GM12878 (cell line): ENCODE data around the gene SORBS2. TPM values are rescaled to one million over a fixed set of nuclear protein-coding genes. Genes with fewer than 3 reads are reported as not detected.

ENCODE experiments used
- ATAC-seq: fragments of 200-7000 bp; cut with Tn5 transposase; 3 replicates; pipeline ENCODE4 v1.9.1; 2020; ENCODE audit warnings: mild to moderate bottlenecking, moderate library complexity
- BruUV-seq: library from RNA; stranded (reverse); fragments of 400-500 nt; replicated peaks from 2 replicates; lab custom pipeline; 2021; lab: Mats Ljungman, UMichigan
- CTCF ChIA-PET: fragments of 300-600 bp; sonication (Branson Sonifier 250); formaldehyde crosslinking; extraction: SDS; loops from one replicate; lab custom pipeline; 2021; ENCODE audit warnings: inconsistent platforms; lab: Yijun Ruan, JAX
- POLR2A ChIA-PET: fragments of 350-600 bp; formaldehyde crosslinking; extraction: SDS; loops from one replicate; lab custom pipeline; 2021; ENCODE audit warnings: inconsistent platforms; lab: Charles Lee
- RAD21 ChIA-PET: fragments of 300-600 bp; sonication (Branson Sonifier 250); formaldehyde crosslinking; loops from one replicate; lab custom pipeline; 2023; ENCODE audit warnings: antibody characterized with exemption; ENCODE audit not compliant: unreplicated experiment; lab: Charles Lee
- SMC1A ChIA-PET: fragments of 300-600 bp; sonication (Branson Sonifier 250); formaldehyde crosslinking; loops from one replicate; lab custom pipeline; 2023; ENCODE audit not compliant: unreplicated experiment, uncharacterized antibody; lab: Charles Lee
- DNase-seq: peaks from one replicate; pipeline ENCODE4 v3.0.0-alpha.2; 2011; ENCODE audit warnings: low read depth, low spot score
- FAIRE-seq: peaks from 3 replicates; lab custom pipeline; 2011; peaks lifted over from hg19 to GRCh38; lab: Jason Lieb, UNC
- H2AFZ ChIP-seq: 2 replicates; pipeline ENCODE4 v1.6.0; 2011; ENCODE audit warnings: low read depth, low read length, control low read depth; ENCODE audit not compliant: control insufficient read depth
- H3K27ac ChIP-seq: 2 replicates; pipeline ENCODE4 v1.5.1; 2011; ENCODE audit warnings: control low read depth; ENCODE audit not compliant: control insufficient read depth, insufficient read depth
- H3K27me3 ChIP-seq, 2 experiments: replicated peaks in 1 of 2; 2 replicates each; pipeline versions ENCODE4 v1.6.0 to v1.6.1; 2011; ENCODE audit warnings: low read length in 1 of 2; ENCODE audit not compliant: control insufficient read depth in 2 of 2, insufficient read depth in 2 of 2
- H3K36me3 ChIP-seq, 2 experiments: 2 replicates each; pipeline ENCODE4 v1.5.1; 2011; ENCODE audit warnings: low read length in 1 of 2; ENCODE audit not compliant: control insufficient read depth in 2 of 2, insufficient read depth in 2 of 2
- H3K4me1 ChIP-seq: 2 replicates; pipeline ENCODE4 v1.6.1; 2011; ENCODE audit warnings: mild to moderate bottlenecking, low read length, moderate library complexity, mixed read lengths; ENCODE audit not compliant: control insufficient read depth, insufficient read depth
- H3K4me2 ChIP-seq: 2 replicates; pipeline ENCODE4 v1.6.0; 2011; ENCODE audit warnings: control low read depth; ENCODE audit not compliant: control insufficient read depth, insufficient read depth
- H3K4me3 ChIP-seq: fragments of 200-600 bp; sonication (generic); 2 replicates; pipeline ENCODE4 v1.5.1; 2016
- H3K79me2 ChIP-seq: 2 replicates; pipeline ENCODE4 v1.6.0; 2011; ENCODE audit warnings: low read length; ENCODE audit not compliant: control insufficient read depth, insufficient read depth
- H3K9ac ChIP-seq: 2 replicates; pipeline ENCODE4 v1.8.0; 2011; ENCODE audit warnings: low read length, control low read depth, mixed read lengths; ENCODE audit not compliant: control insufficient read depth, insufficient read depth
- H3K9me3 ChIP-seq: replicated peaks from 3 replicates; pipeline ENCODE4 v1.5.1; 2011; ENCODE audit warnings: mild to moderate bottlenecking, low read length; ENCODE audit not compliant: control insufficient read depth, insufficient read depth
- H4K20me1 ChIP-seq: 2 replicates; pipeline ENCODE4 v1.6.0; 2011; ENCODE audit not compliant: control insufficient read depth, insufficient read depth
- ATF7 ChIP-seq: fragments of 450-650 bp; IDR thresholded peaks from 2 replicates; pipeline ENCODE4 v1.6.1; 2016; ENCODE audit warnings: low read depth, mild to moderate bottlenecking
- BACH1 ChIP-seq: fragments of 450-650 bp; IDR thresholded peaks from 2 replicates; pipeline ENCODE4 v1.6.1; 2017; ENCODE audit warnings: mild to moderate bottlenecking, borderline replicate concordance
- EGR1 ChIP-seq, 2 experiments: IDR thresholded peaks; 1 replicate in 1 of 2; 2 replicates in 1 of 2; pipeline ENCODE4 v1.6.1; 2011 to 2012; ENCODE audit warnings: low read depth in 2 of 2, low read length in 2 of 2, borderline replicate concordance in 1 of 2, mild to moderate bottlenecking in 1 of 2, moderate library complexity in 1 of 2
- FOXK2 ChIP-seq: fragments of 450-650 bp; IDR thresholded peaks from 2 replicates; pipeline ENCODE4 v1.6.1; 2017; ENCODE audit warnings: mild to moderate bottlenecking, moderate library complexity
- IRF5 ChIP-seq: fragments of 450-650 bp; IDR thresholded peaks from 2 replicates; pipeline ENCODE4 v1.6.1; 2017; ENCODE audit warnings: borderline replicate concordance
- KLF5 ChIP-seq: fragments of 450-650 bp; IDR thresholded peaks from 2 replicates; pipeline ENCODE4 v1.6.1; 2014; ENCODE audit warnings: mild to moderate bottlenecking; ENCODE audit not compliant: partially characterized antibody
- MTA2 ChIP-seq: fragments of 450-650 bp; IDR thresholded peaks from 2 replicates; pipeline ENCODE4 v1.6.1; 2016; ENCODE audit warnings: low read depth, mild to moderate bottlenecking, moderate library complexity
- MYC ChIP-seq: IDR thresholded peaks from 2 replicates; pipeline ENCODE4 v1.6.1; 2011; ENCODE audit warnings: mild to moderate bottlenecking, low read length, moderate library complexity, inconsistent platforms; ENCODE audit not compliant: insufficient read depth, insufficient replicate concordance, insufficient read length, severe bottlenecking
- NFYA ChIP-seq: IDR thresholded peaks from 2 replicates; pipeline ENCODE4 v1.6.1; 2011; ENCODE audit warnings: low read depth, mild to moderate bottlenecking, low read length, improper control_type of control experiment, borderline replicate concordance
- RAD51 ChIP-seq: fragments of 450-650 bp; IDR thresholded peaks from 2 replicates; pipeline ENCODE4 v1.6.1; 2016; ENCODE audit warnings: moderate library complexity, mild to moderate bottlenecking, inconsistent platforms
- RB1 ChIP-seq: fragments of 450-650 bp; formaldehyde crosslinking; IDR thresholded peaks from 2 replicates; pipeline ENCODE4 v1.6.1; 2017; ENCODE audit warnings: mild to moderate bottlenecking, borderline replicate concordance
- RBBP5 ChIP-seq: fragments of 200-600 bp; sonication (generic); conservative IDR thresholded peaks from 2 replicates; pipeline ENCODE4 v1.6.1; 2016
- RUNX3 ChIP-seq: IDR thresholded peaks from 2 replicates; pipeline ENCODE4 v1.6.1; 2012; ENCODE audit warnings: low read length, inconsistent platforms
- SIX5 ChIP-seq: IDR thresholded peaks from 2 replicates; pipeline ENCODE4 v1.6.1; 2011; ENCODE audit warnings: mild to moderate bottlenecking, low read depth, low read length, moderate library complexity; ENCODE audit not compliant: severe bottlenecking
- TCF3 ChIP-seq: IDR thresholded peaks from 2 replicates; pipeline ENCODE4 v1.6.1; 2012; ENCODE audit warnings: low read depth, mild to moderate bottlenecking, low read length, borderline replicate concordance; ENCODE audit not compliant: insufficient read depth
- USF2 ChIP-seq: IDR thresholded peaks from 2 replicates; pipeline ENCODE4 v1.6.1; 2011; ENCODE audit warnings: low read depth, low read length, improper control_type of control experiment, borderline replicate concordance
- YBX1 ChIP-seq: fragments of 450-650 bp; IDR thresholded peaks from 2 replicates; pipeline ENCODE4 v1.6.1; 2016; ENCODE audit warnings: antibody characterized with exemption
- ZNF622 ChIP-seq: fragments of 450-650 bp; IDR thresholded peaks from 2 replicates; pipeline ENCODE4 v1.6.1; 2017; ENCODE audit warnings: mild to moderate bottlenecking, inconsistent platforms
- WGBS: methylation state at CpG from one replicate; pipeline ENCODE4 v1.1.6; 2016; ENCODE audit warnings: low lambda C conversion rate; ENCODE audit not compliant: insufficient replicate concordance, insufficient coverage; ENCODE audit errors: missing lambda C conversion rate; 5-methylcytosine and 5-hydroxymethylcytosine counted together
- in situ Hi-C: fragments of 300-500 bp; cut with MboI; formaldehyde crosslinking; loops from 9 replicates; pipeline ENCODE4 v1.14.3; 2018; ENCODE audit warnings: mixed read lengths
- intact Hi-C: fragments of 100-400 bp; cut with micrococcal nuclease; formaldehyde crosslinking; loops from one replicate; pipeline ENCODE4 v1.14.2; 2022; ENCODE audit not compliant: unreplicated experiment
- polyA plus RNA-seq, 11 experiments: library from polyadenylated mRNA; depleted of rRNA in 4 of 11; unstranded in 6 of 11; stranded (reverse) in 5 of 11; fragments of >200 nt; fragmentation: Nextera tagmentation in 4 of 11; fragmentation: Illumina TruSeq in 1 of 11; extraction: Ambion mirVana in 4 of 11; extraction: Trizol in 1 of 11; gene quantifications; 1 replicate in 1 of 11; 2 replicates in 10 of 11; pipeline versions ENCODE4 v1.2.1 to v1.2.3, GENCODE V29; 2011 to 2016; ENCODE audit warnings: inconsistent platforms in 2 of 11, missing spikeins in 2 of 11, low read depth in 1 of 11
- total RNA-seq, 4 experiments: library from RNA; depleted of rRNA in 3 of 4; stranded (reverse); fragments of >200 nt in 3 of 4; fragmentation: Illumina TruSeq in 1 of 4; extraction: Trizol in 1 of 4; gene quantifications; 2 replicates each; pipeline versions ENCODE4 v1.2.1 to v1.2.3, GENCODE V29; 2013 to 2021
- TF ChIP-seq, protein P1 (sequence below): fragments of 450-650 bp; IDR thresholded peaks from 2 replicates; pipeline ENCODE4 v1.6.1; 2016; ENCODE audit warnings: mild to moderate bottlenecking, moderate library complexity, borderline replicate concordance

SORBS2 gene
- total and polyA plus RNA-seq, 10 of the 15 experiments (the other 5 are each of a cell fraction or from before 2014, with no cell fraction given) = 0.06 to 3.0 (median 0.79) TPM

DNA sequence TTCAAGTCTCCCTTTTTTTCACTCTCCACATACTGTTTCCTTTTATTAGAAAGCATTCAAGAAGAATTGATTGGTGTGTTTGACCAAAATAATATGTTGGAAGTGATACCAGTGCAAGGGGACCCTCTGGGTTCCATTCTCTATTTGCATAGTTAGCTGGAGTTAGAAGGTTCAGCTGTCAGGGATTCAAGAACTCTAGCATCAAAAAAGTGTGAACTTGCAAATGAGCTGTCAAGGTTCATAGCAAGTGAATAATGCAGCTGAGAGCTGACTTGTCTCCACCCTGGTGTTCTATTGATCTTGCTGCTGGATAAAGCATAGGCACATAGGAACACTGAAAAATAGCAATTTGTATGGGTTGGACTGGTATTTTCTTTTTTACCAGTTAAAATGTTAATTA is 73.2 kb downstream of the SORBS2 start (continued):
- TF ChIP-seq, protein P1, sequence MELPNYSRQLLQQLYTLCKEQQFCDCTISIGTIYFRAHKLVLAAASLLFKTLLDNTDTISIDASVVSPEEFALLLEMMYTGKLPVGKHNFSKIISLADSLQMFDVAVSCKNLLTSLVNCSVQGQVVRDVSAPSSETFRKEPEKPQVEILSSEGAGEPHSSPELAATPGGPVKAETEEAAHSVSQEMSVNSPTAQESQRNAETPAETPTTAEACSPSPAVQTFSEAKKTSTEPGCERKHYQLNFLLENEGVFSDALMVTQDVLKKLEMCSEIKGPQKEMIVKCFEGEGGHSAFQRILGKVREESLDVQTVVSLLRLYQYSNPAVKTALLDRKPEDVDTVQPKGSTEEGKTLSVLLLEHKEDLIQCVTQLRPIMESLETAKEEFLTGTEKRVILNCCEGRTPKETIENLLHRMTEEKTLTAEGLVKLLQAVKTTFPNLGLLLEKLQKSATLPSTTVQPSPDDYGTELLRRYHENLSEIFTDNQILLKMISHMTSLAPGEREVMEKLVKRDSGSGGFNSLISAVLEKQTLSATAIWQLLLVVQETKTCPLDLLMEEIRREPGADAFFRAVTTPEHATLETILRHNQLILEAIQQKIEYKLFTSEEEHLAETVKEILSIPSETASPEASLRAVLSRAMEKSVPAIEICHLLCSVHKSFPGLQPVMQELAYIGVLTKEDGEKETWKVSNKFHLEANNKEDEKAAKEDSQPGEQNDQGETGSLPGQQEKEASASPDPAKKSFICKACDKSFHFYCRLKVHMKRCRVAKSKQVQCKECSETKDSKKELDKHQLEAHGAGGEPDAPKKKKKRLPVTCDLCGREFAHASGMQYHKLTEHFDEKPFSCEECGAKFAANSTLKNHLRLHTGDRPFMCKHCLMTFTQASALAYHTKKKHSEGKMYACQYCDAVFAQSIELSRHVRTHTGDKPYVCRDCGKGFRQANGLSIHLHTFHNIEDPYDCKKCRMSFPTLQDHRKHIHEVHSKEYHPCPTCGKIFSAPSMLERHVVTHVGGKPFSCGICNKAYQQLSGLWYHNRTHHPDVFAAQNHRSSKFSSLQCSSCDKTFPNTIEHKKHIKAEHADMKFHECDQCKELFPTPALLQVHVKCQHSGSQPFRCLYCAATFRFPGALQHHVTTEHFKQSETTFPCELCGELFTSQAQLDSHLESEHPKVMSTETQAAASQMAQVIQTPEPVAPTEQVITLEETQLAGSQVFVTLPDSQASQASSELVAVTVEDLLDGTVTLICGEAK = no peak
- TF ChIP-seq TCF3 = no peak
- TF ChIP-seq USF2 = no peak
- no peak for TF ChIP-seq MTA2
- TF ChIP-seq RBBP5 = no peak
- TF ChIP-seq YBX1 = no peak
- TF ChIP-seq KLF5 = no peak
- no peak for TF ChIP-seq RAD51

- 76% methylated on average over 10 of the region's 10 CpGs for WGBS
- FAIRE-seq (no peak), DNase-seq (no peak), ATAC-seq (no peak)
- ChIA-PET RAD21 (no interaction called here), POLR2A (no interaction called here), CTCF (no interaction called here), SMC1A (interaction anchor here (0.6 to 0.8 kb wide), 2 partner anchors 14 to 178 kb away, joined by 3 read pairs; no protein-coding TSS in a partner anchor)
- no peak overlapping the region for H3K4me2 ChIP-seq
- H2AFZ ChIP-seq = no peak overlapping the region
- peaks cover 33% of the 10 kb centered on the region for H3K4me1 ChIP-seq
- H3K79me2 ChIP-seq = no peaks in the 10 kb centered on the region
- no peak overlapping the region for H3K4me3 ChIP-seq
- H3K36me3 ChIP-seq = no peaks in the 10 kb centered on the region
- in situ Hi-C loops (no loop called here), intact Hi-C loops (no loop called here)
- H3K9me3 ChIP-seq = no peaks in the 10 kb centered on the region; the same call in 2 of the 3 replicates
- no TSS peak for BruUV-seq
- H3K27ac ChIP-seq = no peak overlapping the region
- no peaks in the 10 kb centered on the region for H4K20me1 ChIP-seq
- no peaks in the 10 kb centered on the region for H3K27me3 ChIP-seq
- no peak overlapping the region for H3K9ac ChIP-seq
- TF ChIP-seq MYC (no peak), RUNX3 (no peak), RB1 (no peak), EGR1 (IDR thresholded peaks at IDR 0.05; ENCODE audit: borderline replicate concordance in 1 of 2, low read depth in 2 of 2, low read length in 2 of 2) (no peak), ATF7 (no peak), BACH1 (no peak), FOXK2 (no peak), SIX5 (no peak), NFYA (no peak), ZNF622 (no peak), IRF5 (no peak)
Measured at GRCh38 chr4:185738038-185738552, 73.9 kb downstream of the SORBS2 start.
